Astrocyte of the hippocampus (primary cell): Measurements from ENCODE around the gene RAPH1.
"Not testable (repeated sequence)": the region's sequence is repeated elsewhere in the genome, so short reads cannot be mapped to it uniquely, and the experiment has no call there.

ENCODE experiments used
- DNase-seq: peaks from one replicate; pipeline ENCODE4 v3.0.0; 2011; ENCODE audit warnings: low read depth, low spot score

RAPH1 gene

DNA sequence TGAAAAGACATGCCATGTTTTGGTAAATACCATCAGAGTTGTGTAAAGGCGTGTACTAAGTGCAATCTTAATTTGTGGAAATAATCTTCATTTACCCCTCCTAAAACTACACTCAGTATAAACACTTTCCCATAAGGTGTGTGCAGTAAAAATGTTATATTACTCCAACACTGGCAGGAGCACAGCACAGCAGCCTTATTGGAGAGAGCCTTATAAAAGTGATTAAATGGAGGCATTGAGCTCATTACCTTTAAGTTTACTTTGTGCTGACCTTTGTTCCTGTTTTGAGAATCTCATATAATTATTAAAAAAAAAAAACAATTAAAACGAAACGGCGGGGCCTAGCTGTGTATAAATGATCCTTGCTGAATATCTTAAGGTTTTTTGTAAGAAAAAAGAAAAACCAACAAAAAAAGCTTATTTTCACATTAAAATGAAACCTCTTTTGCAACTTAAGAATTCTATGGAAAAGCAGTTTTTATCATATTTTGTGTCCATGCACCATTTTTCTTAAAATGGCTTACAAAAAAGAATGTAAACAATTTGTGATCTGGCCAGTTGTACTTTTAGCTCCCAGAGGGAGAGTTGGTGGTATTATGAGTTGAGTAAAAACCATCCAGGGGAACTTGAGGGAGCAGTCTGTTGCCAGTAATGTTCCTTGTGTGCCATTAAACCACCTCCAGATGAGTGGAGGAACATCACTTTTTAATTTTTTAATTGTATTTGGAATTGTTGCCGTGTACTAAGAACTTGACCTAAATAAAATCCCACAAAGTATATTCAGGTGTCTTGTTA lies 103.5 kb downstream of the RAPH1 start:
- DNase-seq, result no peak

DNA sequence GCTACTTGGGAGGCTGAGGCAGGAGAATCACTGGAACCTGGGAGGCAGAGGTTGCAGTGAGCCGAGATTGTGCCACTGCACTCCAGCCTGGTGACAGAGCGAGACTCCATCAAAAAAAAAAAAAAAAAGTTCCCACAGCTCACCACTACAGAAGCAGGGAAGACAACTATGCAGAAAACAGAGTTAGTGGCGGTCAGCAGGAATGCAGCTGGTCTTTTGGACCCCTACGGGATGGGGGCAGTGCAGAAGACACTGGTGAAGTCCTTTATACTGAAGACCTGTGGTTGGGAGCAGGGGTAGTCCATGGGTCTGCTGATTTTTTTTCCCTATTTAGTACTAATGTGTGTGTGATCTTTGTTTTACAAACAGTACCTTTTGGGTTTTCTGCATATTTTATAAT lies 105.5 kb downstream of the RAPH1 start:
- DNase-seq, result not testable (repeated sequence)

DNA sequence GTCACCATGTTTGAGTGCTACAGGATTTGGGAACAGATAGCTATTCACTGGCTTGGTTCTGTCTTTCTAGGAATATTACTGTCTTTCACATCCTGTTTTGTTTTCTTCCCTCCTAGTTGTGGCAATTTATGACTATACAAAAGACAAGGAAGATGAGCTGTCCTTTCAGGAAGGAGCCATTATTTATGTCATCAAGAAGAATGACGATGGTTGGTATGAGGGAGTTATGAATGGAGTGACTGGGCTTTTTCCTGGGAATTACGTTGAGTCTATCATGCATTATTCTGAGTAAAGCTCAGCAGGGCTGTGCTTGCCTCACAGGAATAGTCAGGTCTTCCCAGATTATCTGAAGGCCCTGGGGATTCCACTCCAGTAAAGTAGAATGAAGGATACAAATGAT lies 108.0 kb downstream of the RAPH1 start:
- no peak for DNase-seq

DNA sequence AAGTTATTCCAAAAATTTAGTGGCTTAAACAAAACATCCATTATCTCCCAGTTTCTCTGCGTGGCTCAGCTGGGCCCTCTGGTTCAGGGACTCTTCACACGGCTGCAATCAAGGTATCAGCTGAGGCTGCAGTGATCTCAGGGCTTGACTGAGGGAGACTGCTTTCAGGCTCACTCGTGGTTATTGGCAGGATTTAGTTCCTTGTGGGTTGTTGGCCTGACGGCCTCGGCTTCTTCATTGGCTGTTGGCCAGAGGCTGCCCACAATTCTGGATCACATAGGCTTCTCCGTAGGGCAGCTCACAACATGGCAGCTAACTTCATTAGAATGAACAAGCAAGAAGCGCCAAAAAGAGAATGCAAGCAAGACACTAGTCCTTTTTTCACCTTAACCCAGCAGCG lies 116.8 kb downstream of the RAPH1 start:
- DNase-seq, result peak; percentile 89

DNA sequence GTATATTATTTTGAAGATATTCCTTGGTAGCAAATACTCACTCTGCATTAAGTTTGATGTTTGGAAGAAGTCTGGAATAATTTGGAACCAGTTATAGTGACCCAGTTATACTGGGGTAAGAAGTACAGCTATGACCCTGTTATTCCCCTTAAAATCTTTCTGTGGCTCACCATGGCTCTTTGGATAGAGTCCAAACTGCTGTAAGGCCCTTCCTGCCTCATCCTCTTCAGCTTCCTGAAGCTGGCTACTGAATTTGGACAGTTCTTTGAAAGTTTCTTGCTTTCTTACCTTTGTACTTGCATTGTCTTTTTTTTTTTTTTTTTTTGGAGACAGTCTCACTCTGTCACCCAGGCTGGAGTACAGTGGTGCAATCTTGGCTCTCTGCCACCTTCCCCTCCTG lies 121.3 kb downstream of the RAPH1 start:
- no peak for DNase-seq

DNA sequence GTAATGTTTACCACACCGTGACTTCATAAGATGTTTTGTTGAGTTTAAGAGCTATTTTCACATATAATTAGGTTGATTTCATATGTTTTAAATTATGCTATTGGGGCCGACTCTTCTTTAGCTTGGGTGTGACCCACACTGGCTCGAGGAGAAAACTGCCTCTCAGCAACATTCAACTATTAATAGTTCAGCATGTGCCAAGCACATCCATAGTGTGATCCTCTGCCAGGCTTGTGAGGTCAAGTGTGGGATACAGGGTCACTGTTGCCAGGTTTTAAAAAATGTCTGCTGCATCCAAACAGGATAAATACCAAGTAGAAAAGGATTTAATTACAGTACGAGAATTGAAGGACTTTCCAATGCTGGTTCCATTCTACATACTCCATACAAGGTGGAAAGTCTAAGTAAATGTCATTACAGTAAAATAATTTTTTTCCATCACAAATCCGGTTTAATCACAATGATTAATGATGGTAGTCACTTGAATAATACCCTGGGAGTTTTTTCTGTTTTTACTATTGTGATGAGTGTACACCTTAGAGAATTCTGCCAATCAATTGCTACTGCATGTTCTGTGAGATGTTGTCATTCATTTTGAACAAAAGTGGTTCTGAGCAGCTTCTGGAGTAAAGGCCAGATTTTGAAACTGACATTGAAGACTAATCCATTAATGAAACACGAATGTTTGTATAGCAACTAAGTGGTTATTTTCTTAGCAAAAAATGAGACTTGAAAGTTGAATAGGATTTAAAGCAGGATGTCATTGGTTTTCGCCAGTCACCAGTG lies 122.4 kb downstream of the RAPH1 start:
- no peak for DNase-seq

DNA sequence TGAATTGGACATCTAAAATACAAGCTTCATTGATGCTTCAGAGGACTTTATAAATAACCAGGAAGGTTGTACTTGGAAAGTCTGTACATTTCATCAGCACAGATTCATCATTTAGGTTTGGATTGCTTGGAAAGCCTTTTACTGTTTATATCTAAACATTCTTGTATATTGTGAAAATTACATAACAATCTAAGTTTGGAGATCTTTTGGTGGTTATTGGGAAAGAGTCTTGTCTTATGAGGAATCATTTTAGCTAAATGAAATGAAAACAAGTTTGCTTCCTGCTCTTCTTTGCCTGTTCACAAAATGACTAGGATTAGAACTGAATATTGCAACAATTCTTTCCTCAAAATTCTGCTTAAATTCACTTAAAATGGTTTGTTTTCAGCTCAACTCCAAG lies 127.6 kb downstream of the RAPH1 start:
- DNase-seq, result no peak

DNA sequence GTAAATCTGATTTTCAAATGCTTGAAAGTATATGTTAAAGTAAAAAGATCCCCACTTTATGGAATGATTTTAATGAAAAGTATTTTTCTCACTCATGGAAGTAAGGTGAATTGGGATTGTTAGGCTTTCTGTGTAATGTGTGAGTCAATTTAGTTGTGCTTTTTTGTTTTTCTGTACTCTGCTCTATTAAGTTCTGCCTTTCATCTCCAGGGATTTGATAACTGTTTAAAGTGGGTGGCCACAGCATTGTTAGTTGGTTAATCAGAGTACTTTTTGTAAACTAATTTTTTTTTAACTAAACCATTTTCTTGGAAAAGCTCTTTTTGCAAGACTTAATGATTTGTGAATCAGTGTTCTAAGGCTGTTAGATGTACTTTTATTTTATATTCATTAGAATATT lies 130.1 kb downstream of the RAPH1 start:
- DNase-seq, result peak; percentile 59

DNA sequence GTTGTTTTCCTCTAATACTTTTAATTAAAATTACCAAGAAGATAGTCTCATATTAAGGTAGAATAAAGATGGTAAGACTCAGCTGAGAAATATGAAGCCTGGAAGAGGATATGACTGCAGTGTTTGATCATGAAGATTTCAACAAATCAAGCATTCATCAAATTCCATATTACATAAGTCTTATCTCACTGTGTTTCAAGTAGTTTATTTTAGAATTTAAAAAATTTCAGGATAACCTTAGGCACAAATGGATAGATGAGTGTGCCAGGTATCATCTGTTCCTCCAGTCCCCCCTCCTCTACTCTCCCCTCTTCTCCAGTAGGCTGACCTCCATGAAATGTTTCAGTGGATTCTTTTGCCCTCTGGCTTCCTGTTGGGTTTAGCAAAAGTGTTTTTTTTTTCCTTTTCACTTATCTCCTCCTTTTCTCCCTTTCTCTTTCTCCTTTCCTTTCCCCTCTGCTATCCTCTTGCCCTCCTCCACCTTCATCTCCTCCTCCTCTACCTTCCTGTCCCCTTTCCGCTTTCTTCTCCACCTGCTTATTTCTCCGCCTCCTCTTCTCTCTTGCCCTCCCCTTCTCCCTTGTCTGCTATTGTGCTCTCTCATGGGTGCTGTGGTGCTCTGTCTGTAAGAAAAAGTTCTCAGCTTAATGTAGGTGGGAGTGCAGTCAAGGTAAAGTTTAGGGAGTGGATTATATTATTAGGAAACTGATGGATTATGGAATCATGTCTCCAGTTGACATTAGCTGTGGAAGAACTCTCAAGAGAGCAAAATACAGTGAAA lies 134.1 kb downstream of the RAPH1 start:
- no peak for DNase-seq

DNA sequence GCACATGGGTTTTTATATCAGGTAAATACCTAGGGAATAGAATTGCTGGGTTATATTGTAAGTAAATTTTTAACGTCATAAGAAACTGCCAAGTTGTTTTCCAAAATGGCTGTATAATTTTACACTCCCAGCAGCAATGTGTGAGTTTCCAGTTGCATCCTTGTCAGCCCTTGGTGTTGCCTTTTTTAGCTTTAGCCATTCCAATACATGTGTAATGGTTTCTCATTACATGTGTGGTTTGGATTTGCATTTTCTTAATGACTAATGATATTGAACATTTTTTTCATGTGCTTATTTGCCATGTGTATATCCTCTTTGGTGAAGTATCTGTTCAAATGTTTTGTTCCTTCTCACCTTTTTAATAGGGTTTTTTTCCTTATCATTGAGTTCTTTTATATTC lies 136.1 kb downstream of the RAPH1 start:
- no peak for DNase-seq

DNA sequence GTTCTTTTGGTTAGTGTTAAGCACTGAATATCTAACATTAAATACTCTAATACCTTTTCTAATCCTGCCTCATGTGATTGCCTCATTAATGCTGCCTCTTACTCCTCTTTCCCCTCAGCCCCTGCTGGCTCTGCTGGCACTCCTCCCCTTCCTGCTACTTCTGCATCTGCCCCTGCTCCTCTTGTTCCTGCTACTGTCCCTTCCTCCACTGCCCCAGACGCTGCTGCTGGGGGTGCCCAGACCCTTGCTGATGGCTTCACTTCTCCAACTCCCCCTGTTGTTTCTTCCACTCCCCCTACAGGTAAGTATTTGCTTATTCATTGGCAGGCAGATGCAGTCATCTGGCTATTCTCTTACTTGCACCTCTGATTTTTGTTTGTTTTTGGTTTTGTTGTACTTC lies 138.4 kb downstream of the RAPH1 start:
- DNase-seq, result no peak

DNA sequence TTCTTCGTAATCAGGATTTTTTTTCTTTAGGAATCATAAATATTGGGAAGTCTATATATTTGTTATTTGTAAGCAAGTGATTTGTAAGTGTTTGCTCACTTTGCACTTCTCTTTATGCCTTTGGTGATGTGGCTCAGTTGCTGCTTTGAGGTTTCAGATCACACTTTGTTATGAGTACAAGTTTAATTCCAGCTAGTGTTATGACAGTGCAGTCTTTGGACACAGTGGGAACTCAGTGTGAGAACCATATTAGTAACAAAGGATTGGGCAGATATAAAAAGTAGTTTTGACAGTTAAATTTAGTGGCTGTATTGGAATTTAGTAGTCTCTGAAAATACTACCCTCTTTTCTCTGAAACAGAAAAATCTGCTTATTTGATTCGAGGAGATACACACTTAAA lies 139.2 kb downstream of the RAPH1 start:
- DNase-seq, result no peak

DNA sequence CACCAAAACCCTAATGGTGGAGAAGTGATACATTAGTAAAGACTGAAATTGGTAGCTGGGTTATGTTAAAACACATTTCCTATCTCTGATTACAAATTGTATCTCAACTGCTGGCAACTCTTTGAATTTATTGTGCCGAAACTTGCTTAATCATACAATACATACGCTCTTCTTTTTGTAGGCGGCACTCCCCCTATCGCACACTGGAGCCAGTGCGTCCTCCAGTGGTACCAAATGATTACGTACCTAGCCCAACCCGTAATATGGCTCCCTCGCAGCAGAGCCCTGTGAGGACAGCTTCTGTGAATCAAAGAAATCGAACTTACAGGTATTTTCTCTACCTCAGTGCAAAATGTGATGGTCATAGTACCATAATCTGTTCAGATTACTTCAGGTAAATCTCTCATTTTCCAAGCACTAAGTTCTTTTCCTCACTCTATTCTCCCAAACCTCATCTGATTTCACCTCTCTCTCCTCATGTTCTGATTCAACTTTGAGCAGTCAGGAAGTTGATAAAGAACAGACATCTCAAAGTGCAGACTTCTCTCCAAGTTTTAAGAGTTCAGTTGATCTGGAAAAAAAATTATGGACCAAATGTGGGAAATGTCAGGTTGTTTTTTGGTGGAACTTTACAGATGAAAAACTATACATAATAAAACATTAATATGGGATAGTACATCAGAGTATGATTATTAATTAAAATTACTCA lies 140.4 kb downstream of the RAPH1 start:
- no peak for DNase-seq

DNA sequence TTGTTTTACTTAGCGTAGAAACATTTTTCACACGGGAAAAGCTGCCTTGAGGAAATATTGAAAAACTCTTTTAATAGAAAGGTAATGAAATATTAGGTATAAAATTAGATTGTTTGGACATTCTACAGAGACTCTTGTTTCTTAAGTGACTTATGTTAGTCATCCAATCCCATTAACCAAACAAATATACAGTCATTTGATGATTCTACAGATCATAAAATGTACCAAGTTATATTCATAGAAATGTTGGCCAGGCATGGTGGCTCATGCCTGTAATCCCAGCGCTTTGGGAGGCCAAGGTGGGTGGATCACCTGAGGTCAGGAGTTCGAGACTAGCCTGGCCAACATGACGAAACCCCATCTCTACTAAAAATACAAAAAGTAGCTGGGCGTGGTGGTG lies 146.9 kb downstream of the RAPH1 start:
- DNase-seq, result not testable (repeated sequence)

DNA sequence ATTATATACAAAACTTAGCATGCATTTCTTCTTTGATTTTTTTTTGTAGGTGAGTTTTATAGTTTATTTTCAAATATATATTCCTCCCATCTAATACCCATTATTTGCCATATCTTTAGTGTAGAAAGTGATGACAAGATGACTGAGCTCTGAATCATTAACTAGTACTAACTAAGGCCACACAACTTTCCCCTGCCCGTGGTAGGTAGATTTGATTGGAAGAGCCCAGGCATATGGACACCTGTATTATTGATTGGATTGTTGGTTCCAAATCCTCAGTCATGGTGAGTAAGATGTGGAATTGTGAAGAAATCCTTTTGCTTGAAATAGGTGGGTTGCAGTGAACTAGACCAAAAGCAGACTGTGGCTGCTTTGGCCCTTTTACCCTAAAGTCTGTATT lies 152.1 kb downstream of the RAPH1 start:
- DNase-seq, result no peak

DNA sequence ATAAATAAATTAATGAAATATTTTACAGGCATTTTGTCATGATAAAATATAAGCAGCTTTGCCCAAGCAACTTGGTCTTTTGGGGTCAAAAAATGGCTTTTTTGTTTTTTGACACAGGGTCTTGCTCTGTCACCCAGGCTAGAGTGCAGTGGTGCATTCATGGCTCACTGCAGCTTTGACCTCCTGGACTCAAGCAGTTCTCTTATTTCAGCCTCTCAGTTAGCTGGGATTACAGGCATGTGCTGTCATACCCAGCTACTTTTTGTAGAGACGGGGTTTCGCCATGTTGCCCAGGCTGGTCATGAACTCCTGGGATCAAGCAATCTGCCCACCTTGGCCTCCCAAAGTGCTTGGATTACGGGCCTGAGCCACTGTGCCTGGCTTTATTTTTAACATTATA lies 155.9 kb downstream of the RAPH1 start:
- no peak for DNase-seq

DNA sequence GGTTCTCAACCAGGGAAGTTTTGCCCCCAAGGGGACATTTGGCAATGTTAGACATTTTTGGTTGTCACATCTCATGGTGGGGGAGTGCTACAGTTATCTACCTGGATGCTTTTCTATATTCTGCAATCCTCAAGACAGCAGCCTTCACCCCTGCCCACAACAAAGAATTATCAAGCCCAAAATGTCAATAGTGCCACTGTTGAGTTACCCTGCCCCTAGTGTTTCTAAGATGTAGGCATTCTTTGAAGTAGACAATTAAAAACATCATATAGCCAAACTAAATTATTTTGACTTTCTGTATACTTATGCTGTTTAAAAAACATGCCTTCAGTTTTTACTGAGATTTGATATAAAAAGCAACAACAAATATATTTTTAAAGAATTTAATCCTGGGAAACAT lies 158.9 kb downstream of the RAPH1 start:
- no peak for DNase-seq

DNA sequence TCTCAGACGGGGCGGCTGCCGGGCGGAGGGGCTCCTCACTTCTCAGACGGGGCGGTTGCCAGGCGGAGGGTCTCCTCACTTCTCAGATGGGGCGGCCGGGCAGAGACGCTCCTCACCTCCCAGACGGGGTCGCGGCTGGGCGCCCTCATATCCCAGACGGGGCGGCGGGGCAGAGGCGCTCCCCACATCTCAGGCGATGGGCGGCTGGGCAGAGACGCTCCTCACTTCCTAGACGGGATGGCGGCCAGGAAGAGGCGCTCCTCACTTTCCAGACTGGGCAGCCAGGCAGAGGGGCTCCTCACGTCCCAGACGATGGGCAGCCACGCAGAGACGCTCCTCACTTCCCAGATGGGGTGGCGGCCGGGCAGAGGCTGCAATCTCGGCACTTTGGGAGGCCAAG lies 162.4 kb downstream of the RAPH1 start:
- DNase-seq, result not testable (repeated sequence)

DNA sequence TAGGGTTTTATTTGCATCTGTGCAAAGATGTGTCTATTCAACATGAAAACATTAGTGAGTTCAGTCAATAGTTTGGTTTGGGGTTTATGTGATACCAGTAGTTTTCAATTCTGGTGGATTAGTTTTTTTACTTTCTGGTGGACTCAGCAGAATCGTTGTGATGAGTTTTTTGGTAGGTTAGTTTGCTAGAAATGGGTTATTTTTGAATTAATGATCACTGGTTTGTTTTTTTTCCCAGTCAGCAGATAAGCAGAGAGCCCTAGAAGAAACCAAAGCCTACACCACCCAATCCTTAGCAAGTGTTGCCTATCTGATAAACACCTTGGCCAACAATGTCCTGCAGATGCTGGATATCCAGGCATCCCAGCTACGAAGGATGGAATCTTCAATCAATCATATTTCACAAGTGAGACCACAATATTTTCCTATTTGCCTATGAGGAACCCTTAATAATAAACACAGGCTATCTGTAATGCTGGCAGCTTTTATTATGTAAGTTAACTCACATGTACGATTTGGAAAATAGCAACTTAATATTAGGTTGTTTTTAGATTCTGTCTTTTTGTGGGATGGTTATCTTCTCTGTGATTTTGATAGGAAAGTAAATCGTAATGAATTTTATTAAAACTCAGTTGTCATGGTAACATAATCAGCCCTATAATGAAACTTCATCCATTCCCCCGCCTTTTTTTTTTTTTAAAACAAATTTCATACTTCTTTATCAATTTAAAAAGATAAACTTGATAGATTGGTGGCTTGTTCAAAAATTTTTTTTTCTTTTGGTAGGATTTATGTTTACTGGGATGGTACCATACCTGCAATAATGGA lies 168.2 kb downstream of the RAPH1 start:
- DNase-seq, result no peak

DNA sequence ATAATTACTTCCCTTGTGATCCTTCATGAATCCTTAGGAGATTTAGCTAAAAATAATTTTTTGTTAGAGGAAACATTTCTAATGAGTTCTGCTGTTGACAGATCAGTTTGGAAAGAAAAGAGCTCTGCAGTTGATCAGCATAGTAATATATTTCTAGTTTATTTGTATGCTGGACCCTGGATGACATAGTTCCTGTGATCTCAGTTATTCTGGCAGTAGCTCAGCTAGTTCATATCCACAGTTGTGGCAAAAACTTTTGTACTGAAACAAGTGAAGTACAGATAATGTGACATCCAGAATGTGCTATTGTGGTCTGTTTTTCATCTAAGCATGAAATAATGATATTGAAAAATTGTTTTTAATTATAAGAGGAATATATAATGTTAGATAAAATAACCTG lies 173.2 kb downstream of the RAPH1 start:
- peak; percentile 32 for DNase-seq

DNA sequence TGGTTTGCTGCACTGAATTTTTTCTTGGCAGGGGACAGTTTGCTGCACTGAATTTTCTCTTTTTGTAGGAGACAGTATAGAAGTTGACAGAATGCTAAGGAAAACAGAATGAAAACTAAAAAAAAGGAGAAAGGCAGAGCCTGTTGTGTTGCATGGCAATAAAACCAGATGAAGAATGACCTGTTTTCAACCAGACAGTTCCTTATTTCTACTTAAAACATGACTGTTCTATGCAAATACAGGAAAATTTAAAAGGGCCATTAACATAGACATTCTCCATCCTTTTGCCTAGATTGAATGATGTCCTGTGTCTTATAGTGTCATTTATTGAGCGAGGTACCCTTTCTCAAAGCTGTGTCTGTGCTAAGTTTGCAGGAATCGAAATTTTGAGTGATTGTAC lies 173.6 kb downstream of the RAPH1 start:
- no peak for DNase-seq
